GM19240 (cell line): ENCODE measurements around the gene ARID1B.

Experiments
- DNase-seq: peaks from one replicate; pipeline ENCODE4 v3.0.0; 2011; ENCODE audit warnings: low spot score; ENCODE audit not compliant: insufficient read length

ARID1B gene

GRCh38 chr6:157236040-157236725, 459.0 kb downstream of the ARID1B start:
- no peak for DNase-seq

- no peak for DNase-seq
Observed at GRCh38 chr6:157238346-157238745, 461.2 kb downstream of the ARID1B start.

DNA sequence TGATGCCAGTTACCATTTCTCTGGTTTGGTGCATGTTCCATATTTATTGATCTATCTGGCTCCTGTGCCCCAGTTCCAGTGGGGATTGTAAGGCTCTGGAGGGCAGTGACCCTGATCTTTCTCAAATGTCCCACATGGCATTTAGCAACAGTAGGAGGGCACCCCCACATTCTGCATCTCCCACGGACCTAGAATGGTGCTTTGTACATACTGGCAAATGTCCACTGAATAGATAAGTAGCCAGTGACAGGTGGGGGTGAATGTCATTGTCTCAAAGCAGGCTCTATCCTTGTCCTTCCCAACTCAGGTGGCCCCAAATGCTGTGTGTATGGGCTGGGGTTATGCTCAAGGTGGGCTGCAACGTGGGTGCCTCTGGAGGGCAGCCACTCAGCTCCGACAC, 462.0 kb downstream of the ARID1B start:
- DNase-seq = no peak

GRCh38 chr6:157239671-157240058, 462.5 kb downstream of the ARID1B start:
- DNase-seq = no peak

- DNase-seq = no peak
Observed at GRCh38 chr6:157240059-157240959, 463.1 kb downstream of the ARID1B start.

DNA sequence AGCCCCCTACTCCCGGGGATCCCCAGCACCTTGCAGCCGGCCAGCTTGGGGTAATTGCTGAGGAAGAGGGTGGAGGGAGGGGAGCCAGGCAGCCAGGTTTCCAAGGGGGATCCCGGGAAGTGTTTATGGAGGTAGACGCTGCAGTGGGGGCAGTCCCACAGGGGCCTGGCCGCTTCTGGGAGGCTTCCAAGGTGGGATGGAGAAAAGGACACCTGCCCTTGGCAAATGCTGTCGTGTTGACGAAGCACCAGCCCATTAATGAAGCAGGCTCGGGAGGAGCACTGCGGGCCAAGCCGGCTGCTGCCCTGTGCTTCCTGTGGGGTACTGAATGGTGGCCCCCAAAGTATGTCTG, 463.8 kb downstream of the ARID1B start:
- DNase-seq = no peak

- DNase-seq = no peak
Observed at GRCh38 chr6:157242791-157243190, 465.6 kb downstream of the ARID1B start.

GRCh38 chr6:157244175-157244574, 467.0 kb downstream of the ARID1B start:
- no peak for DNase-seq

DNA sequence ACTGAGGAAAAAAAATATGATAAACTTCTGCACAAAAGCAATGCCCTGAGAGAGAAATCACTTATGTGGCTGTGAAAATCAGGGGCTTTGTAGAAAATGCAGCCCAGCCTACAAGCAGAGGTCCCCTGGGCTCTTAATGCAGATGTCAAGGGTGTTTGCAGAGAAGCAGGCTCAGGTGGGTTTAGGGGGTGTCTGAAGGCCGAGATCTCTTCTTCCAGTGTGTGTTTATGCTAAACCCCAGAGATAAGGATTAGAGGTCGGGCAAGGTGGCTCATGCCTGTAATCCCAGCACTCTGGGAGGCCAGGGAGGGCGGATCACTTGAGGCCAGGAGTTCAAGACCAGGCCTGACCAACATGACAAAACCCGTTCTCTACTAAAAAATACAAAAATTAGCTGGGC, 467.6 kb downstream of the ARID1B start:
- no peak for DNase-seq

GRCh38 chr6:157245436-157245835, 468.3 kb downstream of the ARID1B start:
- no peak for DNase-seq

DNA sequence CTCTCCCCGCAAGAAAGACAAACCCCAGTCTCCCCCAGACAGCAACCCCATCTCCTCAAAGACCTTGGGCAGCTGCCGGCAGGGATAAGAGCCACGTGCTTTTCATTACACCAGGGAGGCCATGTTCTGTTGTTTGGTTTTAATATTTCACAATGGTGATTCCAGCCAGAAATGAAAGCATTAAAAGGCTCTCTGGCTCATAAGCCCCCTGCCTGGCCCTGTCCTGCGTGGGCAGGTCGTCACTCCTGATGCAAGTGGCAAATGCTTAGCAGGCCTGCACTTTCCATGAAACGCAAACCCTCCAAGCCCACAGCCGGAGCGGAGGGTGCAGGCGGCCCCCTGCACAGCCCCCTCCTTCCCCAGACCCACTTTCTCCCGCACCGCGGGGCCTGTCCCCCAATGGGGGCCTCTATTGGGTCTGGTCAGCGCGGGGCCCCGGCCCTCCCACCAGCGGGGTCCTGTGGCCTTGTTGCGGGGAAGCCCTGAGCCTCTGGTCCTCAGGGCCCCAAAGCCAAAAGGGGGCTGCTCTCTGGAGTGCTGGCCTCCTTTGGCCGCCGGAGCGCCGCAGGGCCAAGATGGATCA, 469.0 kb downstream of the ARID1B start:
- no peak for DNase-seq

DNA sequence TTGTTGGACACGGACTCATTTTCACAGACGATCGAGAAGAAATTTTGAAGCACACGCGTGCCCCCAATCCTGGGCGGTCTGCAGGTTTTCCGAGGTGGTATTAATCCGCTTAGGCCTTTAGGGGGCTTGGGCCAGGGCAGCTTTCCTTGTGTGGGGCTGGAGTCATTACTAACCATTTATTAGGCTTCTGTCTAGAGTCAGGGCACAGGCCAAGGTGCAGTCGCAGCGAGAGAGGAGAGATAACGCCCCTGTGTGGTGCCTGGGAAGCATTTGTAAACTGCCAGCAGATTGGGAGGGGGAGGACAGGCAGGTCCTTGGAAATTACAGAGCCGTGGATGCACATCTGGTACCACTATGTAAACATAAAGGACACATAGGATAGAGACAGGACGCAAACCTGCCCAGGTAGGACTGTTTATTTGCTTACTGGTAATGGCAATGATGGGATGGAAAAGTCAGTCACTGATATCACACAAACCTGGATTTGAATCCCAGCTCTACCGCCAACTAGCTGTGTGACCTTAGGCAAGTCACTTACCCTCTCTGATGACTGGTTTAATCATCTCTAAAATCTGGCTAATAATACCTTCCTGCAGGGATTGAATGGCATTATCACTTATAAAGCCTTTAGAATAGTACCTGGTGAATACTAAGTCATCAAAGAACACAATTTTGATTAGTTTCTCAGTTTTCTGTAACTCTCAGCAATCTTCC, 469.8 kb downstream of the ARID1B start:
- DNase-seq = no peak

GRCh38 chr6:157248264-157248663, 471.1 kb downstream of the ARID1B start:
- no peak for DNase-seq

GRCh38 chr6:157249826-157250225, 472.6 kb downstream of the ARID1B start:
- no peak for DNase-seq

DNA sequence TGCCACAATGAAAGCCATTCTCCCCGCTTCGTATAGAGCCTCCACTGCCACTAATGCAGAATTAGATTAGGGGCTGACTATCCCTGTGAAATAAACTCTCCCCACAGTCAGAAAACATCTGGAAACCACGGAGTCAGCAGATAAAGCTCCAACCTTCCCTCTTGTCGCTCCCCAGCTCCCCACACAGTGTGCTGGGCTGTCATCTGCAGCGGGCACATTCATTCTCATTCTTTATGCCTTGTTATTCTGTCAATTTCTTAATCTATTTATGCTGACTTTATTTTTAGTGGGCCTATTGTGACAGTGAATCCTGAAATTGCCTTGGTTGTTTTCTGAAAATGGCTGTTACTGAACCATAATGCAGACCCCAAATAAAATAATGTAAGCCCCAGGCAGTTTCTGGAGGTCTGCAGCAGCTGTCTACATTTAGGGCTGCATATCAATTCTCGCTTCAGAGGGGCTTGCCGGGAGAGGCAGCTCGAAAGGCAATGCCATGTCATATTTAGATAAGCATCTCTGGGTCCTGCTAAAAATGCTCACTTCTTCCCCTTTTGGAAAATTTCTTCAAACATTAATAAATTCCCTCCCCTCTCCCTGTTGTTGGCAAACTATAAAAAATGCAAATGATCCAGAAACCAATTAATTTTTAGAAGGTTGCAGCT, 474.5 kb downstream of the ARID1B start:
- no peak for DNase-seq

GRCh38 chr6:157253017-157253416, 475.8 kb downstream of the ARID1B start:
- DNase-seq = no peak

GRCh38 chr6:157253699-157254098, 476.5 kb downstream of the ARID1B start:
- DNase-seq = no peak

GRCh38 chr6:157254538-157254937, 477.4 kb downstream of the ARID1B start:
- no peak for DNase-seq

GRCh38 chr6:157255079-157255478, 477.9 kb downstream of the ARID1B start:
- DNase-seq = no peak

GRCh38 chr6:157258878-157259277, 481.7 kb downstream of the ARID1B start:
- DNase-seq = no peak

DNA sequence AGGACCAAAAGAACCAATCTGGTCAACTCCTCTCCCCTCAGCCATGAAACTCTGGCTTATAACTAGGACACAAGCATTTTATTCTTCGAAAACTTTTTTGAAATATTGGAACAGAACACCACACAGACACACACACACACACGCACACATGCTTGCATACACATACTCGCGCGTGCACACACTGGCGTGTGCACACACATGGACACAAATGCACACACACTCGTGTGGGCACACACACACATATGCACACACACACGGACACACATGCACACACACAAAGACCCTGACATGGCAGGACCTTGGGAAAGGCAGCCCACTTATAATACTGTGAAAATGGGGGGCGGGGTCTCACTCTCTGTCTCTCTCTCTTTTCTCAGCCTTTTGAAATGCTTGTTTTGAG, 482.3 kb downstream of the ARID1B start:
- no peak for DNase-seq
